Subcutaneous adipose tissue (tissue), 4 donors: ENCODE measurements around the gene NPAS3. TPM values are rescaled to one million over a fixed set of nuclear protein-coding genes. Genes with fewer than 3 reads are reported as not detected.

Experiments
- total RNA-seq, 4 donors: library from RNA; depleted of rRNA; stranded (reverse); fragments of >200 nt; gene quantifications; one replicate each; pipeline ENCODE4 v1.1.0, GENCODE V29; 2016
- TF ChIP-seq, protein P1 (sequence below): fragments of 450-650 bp; IDR thresholded peaks from one replicate; pipeline ENCODE4 v1.5.1; 2016; ENCODE audit warnings: low read depth, mild to moderate bottlenecking, control low read depth, antibody characterized with exemption, moderate library complexity

The NPAS3 gene
- total RNA-seq, 4 donors from 2014 or later, result 0.51 to 1.3 (median 1.0) TPM

DNA sequence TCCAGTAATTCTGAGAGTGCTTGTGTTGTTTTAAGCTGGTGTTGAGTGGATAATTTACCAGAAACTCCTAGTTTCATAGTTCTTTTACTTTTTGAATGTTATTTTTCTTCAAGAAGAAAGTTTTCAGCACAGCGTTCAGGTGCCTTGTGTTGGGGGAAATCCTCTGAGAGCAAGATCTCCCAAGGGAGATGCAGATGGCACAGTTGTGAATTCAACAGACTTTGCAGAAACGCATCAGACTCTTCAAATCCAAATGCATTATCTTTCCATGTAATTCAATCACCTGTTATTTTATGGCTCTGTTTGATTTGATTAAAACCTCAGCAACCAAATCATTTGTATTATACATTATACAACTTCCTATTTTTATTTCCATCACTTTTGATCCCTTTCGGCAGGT is 572.3 kb downstream of the NPAS3 start:
- TF ChIP-seq, protein P1, sequence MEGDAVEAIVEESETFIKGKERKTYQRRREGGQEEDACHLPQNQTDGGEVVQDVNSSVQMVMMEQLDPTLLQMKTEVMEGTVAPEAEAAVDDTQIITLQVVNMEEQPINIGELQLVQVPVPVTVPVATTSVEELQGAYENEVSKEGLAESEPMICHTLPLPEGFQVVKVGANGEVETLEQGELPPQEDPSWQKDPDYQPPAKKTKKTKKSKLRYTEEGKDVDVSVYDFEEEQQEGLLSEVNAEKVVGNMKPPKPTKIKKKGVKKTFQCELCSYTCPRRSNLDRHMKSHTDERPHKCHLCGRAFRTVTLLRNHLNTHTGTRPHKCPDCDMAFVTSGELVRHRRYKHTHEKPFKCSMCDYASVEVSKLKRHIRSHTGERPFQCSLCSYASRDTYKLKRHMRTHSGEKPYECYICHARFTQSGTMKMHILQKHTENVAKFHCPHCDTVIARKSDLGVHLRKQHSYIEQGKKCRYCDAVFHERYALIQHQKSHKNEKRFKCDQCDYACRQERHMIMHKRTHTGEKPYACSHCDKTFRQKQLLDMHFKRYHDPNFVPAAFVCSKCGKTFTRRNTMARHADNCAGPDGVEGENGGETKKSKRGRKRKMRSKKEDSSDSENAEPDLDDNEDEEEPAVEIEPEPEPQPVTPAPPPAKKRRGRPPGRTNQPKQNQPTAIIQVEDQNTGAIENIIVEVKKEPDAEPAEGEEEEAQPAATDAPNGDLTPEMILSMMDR, result no peak

DNA sequence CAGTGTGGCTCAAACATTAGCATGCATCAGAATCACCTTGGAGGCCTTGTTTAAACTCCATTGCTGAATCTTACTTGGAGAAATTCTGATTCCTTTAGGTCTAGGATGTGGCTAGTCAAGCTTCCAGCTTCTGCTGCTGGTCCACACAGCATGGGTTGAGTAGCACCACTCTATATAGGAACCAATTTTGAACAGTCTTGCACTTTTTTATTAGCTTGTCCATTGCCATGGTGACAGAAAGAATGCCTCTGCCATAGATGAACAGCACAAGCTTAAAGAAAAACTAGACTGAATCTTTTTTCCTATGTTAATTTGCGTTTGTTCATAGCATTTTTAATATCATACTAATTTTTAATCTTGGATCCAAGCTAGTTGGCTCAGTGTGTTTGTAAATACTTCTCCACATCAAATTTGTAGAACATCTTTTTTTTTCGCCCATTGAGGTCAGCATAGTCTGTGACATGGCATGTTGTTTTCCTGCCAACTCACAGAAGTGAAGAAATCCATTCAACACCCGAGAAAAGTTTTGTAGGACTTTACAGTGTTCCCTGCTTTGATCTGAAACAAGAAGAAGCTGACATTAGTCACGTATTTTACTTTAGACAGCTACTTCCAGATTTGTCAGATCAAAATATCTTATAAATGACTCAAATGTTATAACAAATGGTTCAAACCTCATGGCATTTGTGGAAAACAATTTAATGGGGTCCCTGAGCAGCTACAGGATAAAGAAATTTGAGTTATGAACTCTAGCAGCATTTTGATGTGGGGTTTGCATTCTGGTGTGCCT is 573.4 kb downstream of the NPAS3 start:
- TF ChIP-seq, protein P1, result no peak

DNA sequence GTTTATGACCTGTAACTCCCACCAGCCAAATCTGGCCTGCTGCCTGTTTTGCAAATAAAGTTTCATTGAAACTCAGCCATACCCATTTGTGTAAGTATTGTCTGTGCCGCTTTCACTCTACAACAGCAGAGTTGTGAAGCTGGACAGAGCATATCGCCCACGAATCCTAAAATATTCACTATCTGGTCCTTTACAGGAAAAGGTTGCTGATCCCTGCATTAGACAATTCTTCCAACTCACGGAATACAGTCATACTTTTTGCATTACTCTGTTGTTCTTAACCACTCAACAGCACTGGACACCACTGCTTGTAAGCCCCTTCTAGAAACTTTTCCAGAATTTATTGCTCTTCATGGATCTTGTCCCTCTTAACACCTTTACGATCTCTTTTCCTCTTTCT is 576.8 kb downstream of the NPAS3 start:
- TF ChIP-seq, protein P1, result no peak

DNA sequence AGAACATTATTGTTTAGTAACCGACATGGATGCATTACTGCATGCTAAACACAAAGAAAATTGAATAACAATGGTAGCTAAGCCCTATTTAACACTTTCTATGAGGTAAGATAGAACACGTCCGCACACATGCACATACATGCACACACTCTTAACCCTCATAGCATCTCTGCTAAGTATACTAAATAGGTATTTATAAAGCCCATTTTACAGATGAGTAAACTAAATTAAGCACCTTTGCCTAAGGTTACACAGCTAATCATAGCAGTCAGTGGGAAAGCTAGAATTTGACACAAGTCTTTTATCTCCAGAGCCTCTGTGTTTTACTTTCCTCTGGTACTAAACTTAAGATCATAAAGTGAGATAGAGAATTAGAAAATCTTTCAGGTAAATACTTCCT is 577.2 kb downstream of the NPAS3 start:
- TF ChIP-seq, protein P1, result no peak

DNA sequence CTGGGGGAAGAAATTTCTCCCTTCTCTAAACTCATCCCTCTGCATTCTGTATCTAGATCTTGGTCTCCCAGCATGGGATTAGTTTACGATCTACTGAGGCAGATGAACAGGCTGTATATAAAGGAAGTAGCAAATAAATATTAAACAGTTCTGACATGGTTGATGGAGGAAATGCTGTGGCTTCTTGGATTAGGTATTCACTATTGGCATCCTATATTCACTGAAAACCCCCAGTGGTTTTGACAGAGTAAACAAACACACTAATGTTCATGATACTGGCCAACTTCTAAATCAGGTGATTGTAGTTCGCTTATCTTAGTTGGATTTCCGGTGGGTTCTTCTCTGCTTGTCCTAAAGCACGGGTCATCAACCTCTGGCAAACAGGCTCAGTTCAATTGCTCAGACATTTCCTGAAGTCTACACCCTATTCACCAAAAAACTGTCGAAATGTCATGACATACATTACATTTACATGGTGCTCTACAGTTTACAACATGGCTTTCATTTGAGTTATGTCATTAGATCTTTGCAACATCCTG is 578.3 kb downstream of the NPAS3 start:
- TF ChIP-seq, protein P1, result no peak

DNA sequence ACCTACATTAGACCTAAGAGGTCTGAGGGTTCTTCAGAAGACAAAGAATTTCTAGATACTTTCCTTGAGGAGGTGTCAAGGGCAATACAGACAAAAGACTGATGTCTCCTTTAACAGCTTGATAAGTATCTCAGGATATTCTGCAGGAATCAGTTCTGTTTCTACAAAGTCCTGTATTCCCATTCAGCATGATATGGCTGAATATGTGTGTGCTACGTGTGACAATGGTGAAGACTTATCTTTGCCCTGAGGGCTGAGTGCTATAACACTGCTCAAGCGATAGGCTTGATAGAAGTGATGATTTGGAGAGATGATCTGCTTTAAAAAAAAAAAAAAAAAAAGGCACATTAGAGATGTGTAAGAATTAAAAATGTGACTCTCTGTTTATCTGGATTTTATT is 582.5 kb downstream of the NPAS3 start:
- TF ChIP-seq, protein P1, result no peak

DNA sequence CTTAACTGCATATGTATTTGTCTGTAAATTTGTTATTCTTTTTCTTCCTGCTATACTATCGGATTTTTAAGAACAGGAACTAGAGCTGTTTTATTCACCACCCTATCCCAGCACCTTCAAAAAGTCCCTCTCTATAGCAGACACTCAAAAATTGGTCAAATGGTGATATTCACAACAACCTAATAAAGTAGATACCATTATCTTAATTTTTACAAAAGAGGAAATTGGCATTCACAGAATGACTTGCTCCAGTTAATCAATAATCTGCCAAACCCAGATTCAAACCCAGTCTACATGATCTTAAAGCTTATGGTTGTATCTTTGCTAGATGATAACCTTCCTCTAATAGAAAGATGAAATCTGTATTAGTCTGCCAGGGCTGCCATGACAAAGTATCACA is 585.6 kb downstream of the NPAS3 start:
- TF ChIP-seq, protein P1, result no peak
